NOMO-1 treated with DMSO at 0.1 percent for 48 hours (cell line): ENCODE data around the gene OR8S1.
"Not testable (repeated sequence)": the region's sequence is repeated elsewhere in the genome, so short reads cannot be mapped to it uniquely, and the experiment has no call there.

Experiments used
- DNase-seq: peaks from one replicate; lab custom pipeline; 2025; ENCODE audit not compliant: unreplicated experiment; lab: John Stamatoyannopoulos, UW

The OR8S1 gene

GRCh38 chr12:48525332-48525731 is at the start of gene OR8S1:
Gene OR8S1 (plus strand): TSS chr12:48525632. CDS start chr12:48525632, 0 bp downstream.
- no peak for DNase-seq

GRCh38 chr12:48482198-48482597 is 43.2 kb upstream of the OR8S1 start, which contains the start of gene C12orf54:
Gene C12orf54 (plus strand): TSS chr12:48482498. CDS start chr12:48483297, 799 bp downstream.
- DNase-seq, result no peak

- DNase-seq, result no peak
These were observed 42.5 kb upstream of the OR8S1 start for GRCh38 chr12:48482930-48483329.

GRCh38 chr12:48486261-48486660 is 39.2 kb upstream of the OR8S1 start:
- no peak for DNase-seq

DNA sequence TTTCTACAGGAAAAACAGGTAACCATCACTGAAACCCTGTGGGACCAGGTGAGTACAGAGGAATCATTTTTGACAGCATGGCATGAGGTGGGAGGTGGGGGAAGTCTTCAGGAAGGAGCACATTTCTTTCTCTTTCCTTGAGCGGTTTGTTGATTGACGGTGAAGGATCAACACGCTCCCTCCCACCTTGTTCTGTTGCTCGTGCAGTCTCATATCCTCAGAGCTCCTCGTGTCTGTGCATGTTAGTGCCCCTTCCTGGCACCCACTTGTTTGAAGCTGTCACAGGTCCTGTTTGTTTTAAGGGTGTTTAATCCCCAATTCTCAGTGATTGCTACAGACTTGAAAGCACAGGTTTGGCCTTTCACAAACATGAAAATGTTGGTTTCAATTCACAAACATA is 38.8 kb upstream of the OR8S1 start:
- DNase-seq, result no peak

DNA sequence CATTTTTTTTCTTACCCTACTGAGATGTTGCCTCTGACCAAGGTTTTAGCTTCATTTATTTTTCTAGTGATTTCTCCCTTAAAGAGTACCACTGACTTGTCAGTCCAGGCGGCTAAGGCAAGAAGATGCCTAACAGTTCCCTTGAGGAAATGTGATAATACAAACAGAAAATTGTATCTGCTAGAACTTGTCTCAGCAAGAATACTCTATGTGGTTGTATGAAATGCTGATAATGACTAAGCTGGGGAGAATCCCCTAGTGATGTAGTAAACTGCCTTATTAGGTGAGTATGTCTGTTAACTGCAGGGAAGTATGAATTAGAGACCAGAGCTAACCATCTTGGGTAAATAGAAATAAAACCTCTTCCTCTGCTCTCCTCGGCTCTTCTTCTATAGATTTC is 36.4 kb upstream of the OR8S1 start:
- DNase-seq, result no peak

GRCh38 chr12:48489456-48489855 is 36.0 kb upstream of the OR8S1 start:
- DNase-seq, result not testable (repeated sequence)

DNA sequence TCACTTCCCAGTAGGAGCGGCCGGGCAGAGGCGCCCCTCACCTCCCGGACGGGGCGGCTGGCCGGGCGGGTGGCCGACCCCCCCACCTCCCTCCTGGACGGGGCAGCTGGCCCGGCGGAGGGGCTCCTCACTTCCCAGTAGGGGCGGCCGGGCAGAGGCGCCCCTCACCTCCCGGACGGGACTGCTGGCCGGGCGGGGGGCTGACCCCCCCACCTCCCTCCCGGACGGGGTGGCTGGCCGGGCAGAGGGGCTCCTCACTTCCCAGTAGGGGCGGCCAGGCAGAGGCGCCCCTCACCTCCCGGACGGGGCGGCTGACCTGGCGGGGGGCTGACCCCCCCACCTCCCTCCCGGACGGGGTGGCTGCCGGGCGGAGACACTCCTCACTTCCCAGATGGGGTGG is 25.2 kb upstream of the OR8S1 start:
- DNase-seq, result not testable (repeated sequence)

- DNase-seq, result not testable (repeated sequence)
These were observed 18.6 kb upstream of the OR8S1 start for GRCh38 chr12:48506836-48507235.

GRCh38 chr12:48508987-48509386 is 16.4 kb upstream of the OR8S1 start:
- no peak for DNase-seq

DNA sequence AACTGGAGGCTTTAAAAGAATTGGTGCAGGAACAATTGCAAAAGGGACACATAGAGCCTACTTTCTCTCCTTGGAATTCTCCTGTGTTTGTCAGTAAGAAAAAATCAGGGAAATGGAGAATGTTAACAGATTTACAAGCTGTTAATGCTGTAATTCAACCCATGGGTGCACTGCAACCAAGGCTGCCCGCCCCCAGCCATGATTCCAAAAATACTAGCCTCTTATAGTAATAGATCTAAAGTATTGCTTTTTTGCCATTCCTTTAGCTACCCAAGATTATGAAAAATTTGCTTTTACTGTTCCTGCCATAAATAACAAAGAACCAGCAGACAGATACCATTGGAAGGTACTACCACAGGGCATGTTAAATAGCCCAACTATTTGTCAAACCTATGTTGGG is 15.3 kb upstream of the OR8S1 start:
- no peak for DNase-seq

DNA sequence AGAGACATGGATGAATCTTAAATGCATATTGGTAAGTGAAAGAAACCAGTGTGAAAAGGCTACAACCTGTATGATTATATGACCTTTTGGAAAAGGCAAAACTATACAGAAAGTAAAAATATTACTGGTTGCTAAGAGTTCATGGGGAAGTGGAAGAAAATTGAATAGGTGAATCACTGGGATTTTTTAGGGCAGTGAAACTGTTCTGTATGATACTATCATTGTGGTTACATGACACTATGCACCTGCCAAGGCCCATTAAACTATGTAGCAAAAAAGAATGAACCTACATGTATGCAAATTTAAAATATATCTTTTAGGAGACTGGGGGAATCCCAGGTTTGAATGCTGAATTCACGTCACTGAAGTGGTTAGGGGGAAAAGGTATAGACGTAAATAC is 12.6 kb upstream of the OR8S1 start:
- DNase-seq, result no peak

GRCh38 chr12:48514728-48515127 is 10.7 kb upstream of the OR8S1 start:
- no peak for DNase-seq

DNA sequence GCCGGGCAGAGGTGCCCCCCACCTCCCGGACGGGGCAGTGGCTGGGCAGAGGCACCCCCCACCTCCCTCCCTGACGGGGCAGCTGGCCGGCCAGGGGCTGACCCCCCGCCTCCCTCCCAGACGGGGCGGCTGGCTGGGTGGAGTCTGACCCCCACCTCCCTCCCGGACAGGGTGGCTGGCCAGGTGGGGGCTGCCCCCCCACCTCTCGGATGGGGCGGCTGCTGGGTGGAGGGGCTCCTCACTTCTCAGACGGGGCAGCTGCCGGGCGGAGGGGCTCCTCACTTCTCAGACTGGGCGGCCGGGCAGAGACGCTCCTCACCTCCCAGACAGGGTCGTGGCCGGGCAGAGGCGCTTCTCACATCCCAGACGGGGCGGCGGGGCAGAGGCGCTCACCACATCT is 5.1 kb upstream of the OR8S1 start:
- DNase-seq, result not testable (repeated sequence)

GRCh38 chr12:48527891-48528670 is 2.6 kb downstream of the OR8S1 start:
- no peak for DNase-seq

DNA sequence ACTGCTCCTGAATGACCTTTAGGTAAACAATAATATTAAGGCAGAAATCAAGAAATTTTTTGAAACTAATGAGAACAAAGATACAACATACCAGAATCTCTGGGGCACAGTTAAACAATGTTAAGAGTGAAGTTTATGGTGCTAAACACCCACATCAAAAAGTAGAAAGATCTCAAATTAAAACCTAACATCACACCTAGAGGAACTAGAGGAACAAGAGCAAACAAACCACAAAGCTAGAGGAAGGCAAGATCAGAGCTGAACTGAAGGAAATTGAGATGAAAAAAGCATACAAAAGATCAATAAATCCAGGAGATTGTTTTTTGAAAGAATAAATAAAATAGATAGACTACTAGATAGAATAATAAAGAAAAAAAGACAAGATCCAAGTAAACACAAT is 7.2 kb downstream of the OR8S1 start:
- DNase-seq, result no peak

DNA sequence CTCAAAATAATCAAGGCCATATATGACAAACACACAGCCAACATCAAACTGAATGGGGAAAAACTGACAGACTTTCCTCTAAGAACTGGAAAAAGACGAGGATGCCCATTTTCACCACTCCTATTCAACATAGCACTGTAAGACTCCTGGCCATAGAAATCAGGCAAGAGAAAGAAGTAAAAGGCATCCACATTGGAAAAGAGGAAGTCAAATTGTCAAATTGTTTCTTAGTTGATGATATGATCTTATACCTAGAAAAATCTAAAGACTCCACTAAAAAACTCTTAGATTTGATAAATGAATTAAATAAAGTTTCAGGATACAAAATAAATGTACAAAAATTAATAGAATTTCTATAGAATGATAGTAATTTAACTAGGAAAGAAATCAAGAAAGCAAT is 11.2 kb downstream of the OR8S1 start:
- no peak for DNase-seq

DNA sequence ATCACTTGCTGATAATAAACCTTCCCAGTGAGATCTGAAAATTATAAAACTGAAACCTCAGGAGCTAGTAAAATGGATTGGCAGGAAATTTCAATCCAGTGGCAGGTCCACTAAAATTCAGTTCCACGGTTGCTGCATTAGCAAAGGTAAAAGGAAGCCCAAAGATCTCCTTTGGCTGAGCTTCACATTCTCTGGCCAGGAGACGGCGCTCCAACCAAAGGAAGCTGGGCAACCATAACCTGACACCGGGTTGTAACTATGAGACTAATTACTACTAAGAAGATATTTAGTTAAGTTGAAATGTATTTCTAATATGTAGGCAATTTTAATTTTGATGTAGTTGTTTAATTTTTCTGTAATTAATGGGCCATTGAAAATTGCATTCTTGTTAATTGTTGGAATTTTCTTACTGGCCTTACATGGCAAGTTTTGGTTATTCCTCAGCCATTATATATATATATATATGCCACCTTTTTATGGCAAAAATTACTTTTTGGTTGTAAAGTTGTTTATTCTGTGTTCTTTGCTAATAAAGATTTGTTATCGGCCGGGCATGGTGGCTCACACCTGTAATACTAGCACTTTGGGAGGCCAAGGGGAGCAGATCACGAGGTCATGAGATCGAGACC is 17.0 kb downstream of the OR8S1 start:
- peak; percentile 40 for DNase-seq

DNA sequence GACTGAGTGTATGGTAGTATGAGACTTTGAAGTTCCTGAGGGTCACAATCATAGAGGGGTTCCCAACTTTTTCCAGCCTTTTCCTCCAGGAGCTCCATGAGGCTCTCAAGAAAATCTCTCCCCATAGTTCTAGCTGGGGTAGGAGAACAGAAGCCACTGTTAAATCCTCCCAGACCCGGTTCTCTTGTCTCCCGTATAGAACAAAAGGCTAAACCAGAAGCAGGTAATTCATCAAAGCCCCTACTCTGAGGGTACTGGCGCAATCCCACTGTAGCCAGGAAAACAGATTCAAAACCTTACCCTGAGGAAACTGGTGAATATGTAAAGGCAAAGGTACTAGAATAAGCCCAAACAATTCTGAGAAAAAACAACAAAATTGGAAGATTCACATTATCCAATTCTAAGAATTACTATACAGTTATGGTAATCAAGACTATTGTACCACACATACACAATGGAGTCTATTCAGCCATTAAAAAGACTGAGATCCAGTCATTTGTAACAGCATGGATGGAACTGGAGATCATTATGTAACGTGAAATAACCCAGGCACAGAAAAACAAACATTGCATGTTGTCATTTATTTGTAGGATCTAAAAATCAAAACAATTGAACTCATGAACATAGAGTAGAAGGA is 20.5 kb downstream of the OR8S1 start:
- no peak for DNase-seq

- DNase-seq, result not testable (repeated sequence)
These were observed 21.6 kb downstream of the OR8S1 start for GRCh38 chr12:48547012-48547411.

DNA sequence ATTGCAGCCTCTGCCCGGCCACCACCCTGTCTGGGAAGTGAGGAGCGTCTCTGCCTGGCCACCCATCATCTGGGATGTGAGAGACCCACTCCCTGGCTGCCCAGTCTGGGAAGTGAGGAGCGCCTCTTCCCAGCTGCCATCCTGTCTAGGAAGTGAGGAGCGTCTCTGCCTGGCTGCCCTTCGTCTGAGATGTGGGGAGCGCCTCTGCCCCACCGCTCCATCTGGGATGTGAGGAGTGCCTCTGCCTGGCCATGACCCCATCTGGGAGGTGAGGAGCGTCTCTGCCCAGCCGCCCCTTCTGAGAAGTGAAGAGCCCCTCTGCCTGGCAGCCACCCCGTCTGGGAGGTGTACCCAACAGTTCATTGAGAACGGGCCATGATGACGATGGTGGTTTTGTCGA is 26.2 kb downstream of the OR8S1 start:
- not testable (repeated sequence) for DNase-seq
